Umbilical cord (tissue), 2 donors: ENCODE results near the gene PDLIM1. TPM values are rescaled to one million over a fixed set of nuclear protein-coding genes. Genes with fewer than 3 reads are reported as not detected.

Experiments
- DNase-seq: peaks from one replicate; pipeline ENCODE4 v3.0.0-alpha.2; 2015; ENCODE audit warnings: low spot score
- total RNA-seq: library from RNA; depleted of rRNA; stranded (reverse); fragments of >200 nt; gene quantifications from one replicate; pipeline ENCODE4 v1.2.3, GENCODE V29; 2014; ENCODE audit warnings: low replicate concordance; ENCODE audit not compliant: insufficient read depth

Gene PDLIM1
- total RNA-seq, 1 donor from 2014 or later, result 38.0 TPM

- DNase-seq, result no peak
Observed at GRCh38 chr10:95265572-95265971, 25.2 kb downstream of the PDLIM1 start.

GRCh38 chr10:95264227-95265051 is 26.4 kb downstream of the PDLIM1 start:
- DNase-seq, result peak; percentile 58

GRCh38 chr10:95263864-95264226 is 27.0 kb downstream of the PDLIM1 start:
- no peak for DNase-seq

- DNase-seq, result no peak
Observed at GRCh38 chr10:95262763-95263518, 27.9 kb downstream of the PDLIM1 start.

- DNase-seq, result no peak
Observed at GRCh38 chr10:95261926-95262325, 28.9 kb downstream of the PDLIM1 start.

- DNase-seq, result no peak
Observed at GRCh38 chr10:95260909-95261552, 29.8 kb downstream of the PDLIM1 start.

- peak; percentile 79 for DNase-seq
Observed at GRCh38 chr10:95260397-95260881, 30.4 kb downstream of the PDLIM1 start.

- DNase-seq, result no peak
Observed at GRCh38 chr10:95257849-95258248, 33.0 kb downstream of the PDLIM1 start.

- no peak for DNase-seq
Observed at GRCh38 chr10:95256268-95256667, 34.5 kb downstream of the PDLIM1 start.

- DNase-seq, result no peak
Observed at GRCh38 chr10:95254629-95255028, 36.2 kb downstream of the PDLIM1 start.

- DNase-seq, result no peak
Observed at GRCh38 chr10:95253686-95254085, 37.1 kb downstream of the PDLIM1 start.

- no peak for DNase-seq
Observed at GRCh38 chr10:95253007-95253406, 37.8 kb downstream of the PDLIM1 start.

GRCh38 chr10:95250856-95251255 is 39.9 kb downstream of the PDLIM1 start:
- DNase-seq, result no peak

- DNase-seq, result no peak
Observed at GRCh38 chr10:95249467-95249866, 41.3 kb downstream of the PDLIM1 start.

GRCh38 chr10:95248989-95249388 is 41.8 kb downstream of the PDLIM1 start:
- no peak for DNase-seq

- peak; percentile 61 for DNase-seq
Observed at GRCh38 chr10:95247881-95248583, 42.8 kb downstream of the PDLIM1 start.

GRCh38 chr10:95247200-95247880 is 43.5 kb downstream of the PDLIM1 start:
- peak; percentile 66 for DNase-seq

- DNase-seq, result peak; percentile 74
Observed at GRCh38 chr10:95246582-95247051, 44.2 kb downstream of the PDLIM1 start.

GRCh38 chr10:95245425-95246055 is 45.3 kb downstream of the PDLIM1 start:
- no peak for DNase-seq

GRCh38 chr10:95244152-95244551 is 46.7 kb downstream of the PDLIM1 start:
- no peak for DNase-seq

- no peak for DNase-seq
Observed at GRCh38 chr10:95243318-95243617, 47.5 kb downstream of the PDLIM1 start.
